GM19099 (cell line): ENCODE results near the gene TOGARAM1.

Experiments
- POLR2A ChIP-seq: IDR thresholded peaks from 3 replicates; pipeline ENCODE4 v1.6.1; 2011; ENCODE audit warnings: low read depth; ENCODE audit not compliant: insufficient read length; ENCODE audit errors: extremely low read depth

Gene TOGARAM1

GRCh38 chr14:44959538-44959937 lies 2.5 kb upstream of the TOGARAM1 start:
- TF ChIP-seq POLR2A = no peak

GRCh38 chr14:44960146-44960545 lies 1.8 kb upstream of the TOGARAM1 start:
- no peak for TF ChIP-seq POLR2A

- TF ChIP-seq POLR2A = no peak
Measured at GRCh38 chr14:44960646-44961045, 1.3 kb upstream of the TOGARAM1 start.

- no peak for TF ChIP-seq POLR2A
Measured at GRCh38 chr14:44961151-44961553, 838 bp upstream of the TOGARAM1 start.

GRCh38 chr14:44962334-44963043 lies 499 bp downstream of the TOGARAM1 start:
- TF ChIP-seq POLR2A = no peak

- TF ChIP-seq POLR2A = no peak
Measured at GRCh38 chr14:44963044-44963528, 1.1 kb downstream of the TOGARAM1 start.

- no peak for TF ChIP-seq POLR2A
Measured at GRCh38 chr14:44963775-44964380, 1.9 kb downstream of the TOGARAM1 start.

GRCh38 chr14:44966601-44967336 lies 4.8 kb downstream of the TOGARAM1 start:
- no peak for TF ChIP-seq POLR2A

- no peak for TF ChIP-seq POLR2A
Measured at GRCh38 chr14:44968714-44969113, 6.7 kb downstream of the TOGARAM1 start.

- TF ChIP-seq POLR2A = no peak
Measured at GRCh38 chr14:44970907-44971306, 8.9 kb downstream of the TOGARAM1 start.

- no peak for TF ChIP-seq POLR2A
Measured at GRCh38 chr14:44971459-44971858, 9.5 kb downstream of the TOGARAM1 start.

GRCh38 chr14:44979273-44979672 lies 17.3 kb downstream of the TOGARAM1 start:
- no peak for TF ChIP-seq POLR2A

GRCh38 chr14:44979740-44980356 lies 17.9 kb downstream of the TOGARAM1 start:
- TF ChIP-seq POLR2A = no peak

- no peak for TF ChIP-seq POLR2A
Measured at GRCh38 chr14:44981198-44981597, 19.2 kb downstream of the TOGARAM1 start.

GRCh38 chr14:44982594-44982993 lies 20.6 kb downstream of the TOGARAM1 start:
- no peak for TF ChIP-seq POLR2A
